GM12874 (cell line): ENCODE data around the gene NAA15.

Experiments used
- TF ChIP-seq, protein P1 (sequence below): IDR thresholded peaks from 2 replicates; pipeline ENCODE4 v1.5.1; 2011; ENCODE audit warnings: low read depth, mild to moderate bottlenecking, control low read depth, low read length, moderate library complexity; ENCODE audit not compliant: insufficient read depth

NAA15 gene

DNA sequence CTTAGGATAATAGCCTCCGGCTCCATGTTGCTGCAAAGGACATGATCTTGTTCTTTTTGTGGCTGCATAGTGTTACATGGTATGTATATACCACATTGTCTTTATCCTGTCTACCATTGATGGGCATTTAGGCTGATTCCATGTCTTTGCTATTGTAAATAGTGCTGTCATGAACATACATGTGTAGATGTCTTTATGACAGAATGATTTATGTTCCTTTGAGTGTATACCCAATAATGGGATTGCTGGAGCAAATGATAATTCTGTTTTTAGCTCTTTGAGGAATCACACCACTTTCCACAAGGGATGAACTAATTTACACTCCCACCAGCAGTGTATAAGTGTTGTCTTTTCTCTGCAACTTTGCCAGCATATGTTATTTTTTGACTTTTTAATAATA lies 157.2 kb downstream of the NAA15 start:
- TF ChIP-seq, protein P1, sequence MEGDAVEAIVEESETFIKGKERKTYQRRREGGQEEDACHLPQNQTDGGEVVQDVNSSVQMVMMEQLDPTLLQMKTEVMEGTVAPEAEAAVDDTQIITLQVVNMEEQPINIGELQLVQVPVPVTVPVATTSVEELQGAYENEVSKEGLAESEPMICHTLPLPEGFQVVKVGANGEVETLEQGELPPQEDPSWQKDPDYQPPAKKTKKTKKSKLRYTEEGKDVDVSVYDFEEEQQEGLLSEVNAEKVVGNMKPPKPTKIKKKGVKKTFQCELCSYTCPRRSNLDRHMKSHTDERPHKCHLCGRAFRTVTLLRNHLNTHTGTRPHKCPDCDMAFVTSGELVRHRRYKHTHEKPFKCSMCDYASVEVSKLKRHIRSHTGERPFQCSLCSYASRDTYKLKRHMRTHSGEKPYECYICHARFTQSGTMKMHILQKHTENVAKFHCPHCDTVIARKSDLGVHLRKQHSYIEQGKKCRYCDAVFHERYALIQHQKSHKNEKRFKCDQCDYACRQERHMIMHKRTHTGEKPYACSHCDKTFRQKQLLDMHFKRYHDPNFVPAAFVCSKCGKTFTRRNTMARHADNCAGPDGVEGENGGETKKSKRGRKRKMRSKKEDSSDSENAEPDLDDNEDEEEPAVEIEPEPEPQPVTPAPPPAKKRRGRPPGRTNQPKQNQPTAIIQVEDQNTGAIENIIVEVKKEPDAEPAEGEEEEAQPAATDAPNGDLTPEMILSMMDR = no peak

- TF ChIP-seq, protein P1 = no peak
Measured at GRCh38 chr4:139458999-139459398, 157.7 kb downstream of the NAA15 start.

DNA sequence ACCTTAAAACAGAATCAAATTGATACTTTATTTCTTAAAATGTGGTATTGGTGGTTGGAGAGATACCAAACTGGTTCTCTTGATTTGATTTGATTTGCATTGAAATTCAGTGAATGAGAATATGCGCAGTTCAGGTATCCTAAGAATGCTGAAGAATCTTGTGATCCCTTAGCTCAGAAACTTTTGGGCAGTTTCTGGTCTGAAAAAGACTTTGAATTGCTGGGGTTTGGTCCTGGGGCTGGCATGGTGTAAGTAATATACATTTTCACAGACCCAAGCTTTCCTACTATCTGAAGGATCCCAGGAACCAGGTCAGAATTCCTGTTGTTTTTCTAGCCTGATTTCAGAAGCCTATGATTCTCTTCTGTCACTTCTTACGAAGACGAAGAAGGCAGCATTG lies 159.3 kb downstream of the NAA15 start:
- TF ChIP-seq, protein P1 = no peak

DNA sequence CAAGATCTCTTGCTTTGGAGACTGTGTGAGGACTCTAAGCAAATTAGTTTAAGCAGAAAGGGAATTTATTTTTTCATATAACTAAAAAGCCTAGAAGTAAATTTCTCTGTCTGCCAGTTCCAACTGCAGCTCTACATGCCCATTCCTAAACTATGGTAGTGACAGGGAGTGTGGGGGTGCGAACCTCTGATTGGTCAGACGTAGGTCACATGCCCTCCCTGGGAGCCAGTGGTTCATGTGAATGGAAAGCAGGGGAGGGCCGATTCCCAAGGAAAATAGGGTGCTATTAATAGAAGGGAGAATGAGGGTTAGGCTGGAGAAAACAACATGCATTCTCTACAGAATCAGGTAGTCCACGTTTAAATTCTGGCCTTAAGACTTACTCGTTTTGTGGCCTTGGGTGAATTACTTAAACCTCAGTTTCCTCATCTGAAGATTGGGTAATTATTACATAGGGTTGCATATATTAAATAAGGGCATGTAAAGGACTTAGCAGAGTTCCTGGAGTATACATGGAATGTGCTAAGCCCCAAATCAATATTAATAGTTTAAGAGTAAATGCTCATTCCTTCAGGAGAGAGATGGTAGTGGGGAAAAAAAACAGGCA lies 159.8 kb downstream of the NAA15 start:
- TF ChIP-seq, protein P1 = no peak

- TF ChIP-seq, protein P1 = no peak
Measured at GRCh38 chr4:139465922-139466321, 164.6 kb downstream of the NAA15 start.

- TF ChIP-seq, protein P1 = no peak
Measured at GRCh38 chr4:139469216-139469615, 167.9 kb downstream of the NAA15 start.
